ENCODE data around the gene TMPRSS11E. TPM values are rescaled to one million over a fixed set of nuclear protein-coding genes. Genes with fewer than 3 reads are reported as not detected.

Gene TMPRSS11E
- total RNA-seq, 1 experiment from 2014 or later = 2.3 TPM

GRCh38 chr4:68430337-68430736 is 16.9 kb upstream of the TMPRSS11E start:
- peaks cover 9 to 15% of the 10 kb centered on the region in 2 experiments; a peak in 4 of 5 replicates for H3K9me3 Mint-ChIP-seq
- no CpG with 5 or more reads among the region's 1 CpG for WGBS (ENCODE audit: extremely low coverage, insufficient read length, low lambda C conversion rate)
- no peak overlapping the region for H3K56ac ChIP-seq (ENCODE audit: insufficient read length, low read depth, low read length)

More at GRCh38 chr4:68430337-68430736, 16.9 kb upstream of the TMPRSS11E start:
- Histone ChIP-seq H3K4ac (ENCODE audit: low read depth, low read length) (no peak overlapping the region), H2AFZ (ENCODE audit: low read length) (no peak overlapping the region), H3K9ac (ENCODE audit: extremely low read depth, insufficient read length, low read length) (no peak overlapping the region), H3K27ac (ENCODE audit: insufficient read length, low read depth, low read length) (no peak overlapping the region), H4K91ac (ENCODE audit: insufficient read length, low read depth, low read length) (no peak overlapping the region), H3K79me2 (ENCODE audit: insufficient read depth, low read length) (no peaks in the 10 kb centered on the region), H4K20me1 (ENCODE audit: control insufficient read depth, insufficient read depth, insufficient read length) (no peaks in the 10 kb centered on the region), H4K8ac (replicated peaks; ENCODE audit: insufficient read length, low read depth, low read length) (no peak overlapping the region), H2BK5ac (ENCODE audit: insufficient read length, low read length) (no peak overlapping the region), H3K27me3 (ENCODE audit: insufficient read depth, low read length) (no peaks in the 10 kb centered on the region), H3K4me2 (ENCODE audit: insufficient read depth, insufficient read length, low read length) (no peak overlapping the region), H3K79me1 (ENCODE audit: insufficient read depth, low read depth, low read length, poor library complexity, severe bottlenecking) (no peaks in the 10 kb centered on the region), H3K9me3 (ENCODE audit: control insufficient read depth, low read depth, low read length) (peaks cover 5% of the 10 kb centered on the region), H3K23me2 (ENCODE audit: insufficient read length, low read depth, low read length, poor library complexity, severe bottlenecking) (no peaks in the 10 kb centered on the region), H3T11ph (ENCODE audit: low read length) (no peak overlapping the region), H3K4me1 (ENCODE audit: insufficient read depth, low read length) (no peaks in the 10 kb centered on the region; the same call in 1 of the 2 replicates), H2AK5ac (ENCODE audit: insufficient read length, low read length) (no peak overlapping the region), H3K23ac (ENCODE audit: insufficient read length, low read depth, low read length) (no peak overlapping the region), H2BK120ac (ENCODE audit: low read depth, low read length, poor library complexity, severe bottlenecking) (no peak overlapping the region), H2BK20ac (ENCODE audit: low read depth, low read length, poor library complexity, severe bottlenecking) (no peak overlapping the region), H3K18ac (ENCODE audit: insufficient read length, low read depth, low read length) (no peak overlapping the region), H2BK15ac (ENCODE audit: low read depth, low read length) (no peak overlapping the region), H4K5ac (ENCODE audit: insufficient read length, low read depth, low read length) (no peak overlapping the region), H2BK12ac (ENCODE audit: insufficient read length, low read depth, low read length) (no peak overlapping the region), H3K14ac (ENCODE audit: insufficient read depth, low read length) (no peak overlapping the region)
- Mint-ChIP-seq H3K4me3 (no peak overlapping the region), H3K27me3 (ENCODE audit: low read depth) (no peaks in the 10 kb centered on the region), H3K27ac (peak overlapping the region in 1 of 3 experiments; percentile 55; a peak in 1 of 7 replicates), H3K4me1 (peaks cover 15 to 18% of the 10 kb centered on the region in 2 experiments), H3K36me3 (ENCODE audit: insufficient read depth in 1 of 3, low read depth in 3 of 3) (peaks cover 8 to 15% (median 10%) of the 10 kb centered on the region in 3 experiments; a peak in 6 of 7 replicates)
- TF ChIP-seq, protein P1, sequence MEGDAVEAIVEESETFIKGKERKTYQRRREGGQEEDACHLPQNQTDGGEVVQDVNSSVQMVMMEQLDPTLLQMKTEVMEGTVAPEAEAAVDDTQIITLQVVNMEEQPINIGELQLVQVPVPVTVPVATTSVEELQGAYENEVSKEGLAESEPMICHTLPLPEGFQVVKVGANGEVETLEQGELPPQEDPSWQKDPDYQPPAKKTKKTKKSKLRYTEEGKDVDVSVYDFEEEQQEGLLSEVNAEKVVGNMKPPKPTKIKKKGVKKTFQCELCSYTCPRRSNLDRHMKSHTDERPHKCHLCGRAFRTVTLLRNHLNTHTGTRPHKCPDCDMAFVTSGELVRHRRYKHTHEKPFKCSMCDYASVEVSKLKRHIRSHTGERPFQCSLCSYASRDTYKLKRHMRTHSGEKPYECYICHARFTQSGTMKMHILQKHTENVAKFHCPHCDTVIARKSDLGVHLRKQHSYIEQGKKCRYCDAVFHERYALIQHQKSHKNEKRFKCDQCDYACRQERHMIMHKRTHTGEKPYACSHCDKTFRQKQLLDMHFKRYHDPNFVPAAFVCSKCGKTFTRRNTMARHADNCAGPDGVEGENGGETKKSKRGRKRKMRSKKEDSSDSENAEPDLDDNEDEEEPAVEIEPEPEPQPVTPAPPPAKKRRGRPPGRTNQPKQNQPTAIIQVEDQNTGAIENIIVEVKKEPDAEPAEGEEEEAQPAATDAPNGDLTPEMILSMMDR (conservative IDR thresholded peaks at IDR 0.05) = no peak
- no peak for DNase-seq

All from H9 (cell line).